ENCODE results near the gene ACAD9. TPM values are rescaled to one million over a fixed set of nuclear protein-coding genes. Genes with fewer than 3 reads are reported as not detected.

Gene ACAD9
- total and polyA plus RNA-seq, 2 of the 13 experiments (the other 11 are each of a cell fraction or from before 2014, with no cell fraction given), result 15.3 to 38.2 TPM

GRCh38 chr3:128942161-128942952 is 62.9 kb downstream of the ACAD9 start (continued):
- TF ChIP-seq PATZ1 (CRISPR knock-in tag; IDR thresholded peaks at IDR 0.05) (0 out of 2 replicates have a peak, but pooled peaks have one; percentile 9), ZNF75D (CRISPR knock-in tag; IDR thresholded peaks at IDR 0.05; ENCODE audit: borderline replicate concordance) (no peak), AKNA (CRISPR knock-in tag; IDR thresholded peaks at IDR 0.05; ENCODE audit: borderline replicate concordance) (no peak), HMGA1 (CRISPR knock-in tag; conservative IDR thresholded peaks at IDR 0.05) (no peak), ZBTB43 (CRISPR knock-in tag; conservative IDR thresholded peaks at IDR 0.05) (no peak; the same call in 1 of the 2 replicates), CREBL2 (CRISPR knock-in tag; IDR thresholded peaks at IDR 0.05; ENCODE audit: borderline replicate concordance) (no peak), SNAPC5 (CRISPR knock-in tag; IDR thresholded peaks at IDR 0.05; ENCODE audit: borderline replicate concordance) (no peak), ZNF546 (CRISPR knock-in tag; conservative IDR thresholded peaks at IDR 0.05) (no peak), ARNTL (CRISPR knock-in tag; IDR thresholded peaks at IDR 0.05) (no peak), ZNF512B (CRISPR knock-in tag; IDR thresholded peaks at IDR 0.05; ENCODE audit: borderline replicate concordance) (no peak), PRMT3 (CRISPR knock-in tag; IDR thresholded peaks at IDR 0.05; ENCODE audit: borderline replicate concordance, low read depth) (no peak), NBN (conservative IDR thresholded peaks at IDR 0.05) (no peak), ZNF570 (CRISPR knock-in tag; IDR thresholded peaks at IDR 0.05; ENCODE audit: borderline replicate concordance) (no peak), GABPA (IDR thresholded peaks at IDR 0.05; ENCODE audit: low read depth, low read length) (no peak), GABPA (CRISPR knock-in tag; IDR thresholded peaks at IDR 0.05; ENCODE audit: low read depth) (no peak), IKZF4 (CRISPR knock-in tag; IDR thresholded peaks at IDR 0.05; ENCODE audit: borderline replicate concordance, low read depth, not compliant biosample characterization) (no peak), REXO4 (CRISPR knock-in tag; IDR thresholded peaks at IDR 0.05; ENCODE audit: borderline replicate concordance) (no peak)

All from HepG2 (cell line).